HG03039 (cell line): Measurements from ENCODE around the gene HNRNPA1L2.
"Not testable (repeated sequence)": the region's sequence is repeated elsewhere in the genome, so short reads cannot be mapped to it uniquely, and the experiment has no call there.

Experiments
- ATAC-seq: cut with Tn5 transposase; IDR thresholded peaks from one replicate; pipeline ENCODE4 v1.9.1; 2021; ENCODE audit warnings: mild to moderate bottlenecking, moderate library complexity; ENCODE audit not compliant: unreplicated experiment

HNRNPA1L2 gene

GRCh38 chr13:52642131-52642530 is at the start of gene HNRNPA1L2:
HNRNPA1L2 (plus strand) TSS chr13:52642431; CDS start chr13:52642493, 62 bp downstream.
- no peak for ATAC-seq

- ATAC-seq = not testable (repeated sequence)
Observed at GRCh38 chr13:52593175-52593574, 49.1 kb upstream of the HNRNPA1L2 start.

GRCh38 chr13:52593812-52594211 is 48.4 kb upstream of the HNRNPA1L2 start:
- ATAC-seq = not testable (repeated sequence)

- ATAC-seq = not testable (repeated sequence)
Observed at GRCh38 chr13:52594295-52594694, 47.9 kb upstream of the HNRNPA1L2 start.

- ATAC-seq = no peak
Observed at GRCh38 chr13:52597676-52598075, 44.6 kb upstream of the HNRNPA1L2 start.

- ATAC-seq = peak; percentile 7
Observed at GRCh38 chr13:52599037-52599847, 43.0 kb upstream of the HNRNPA1L2 start.

- ATAC-seq = peak; percentile 46
Observed at GRCh38 chr13:52599848-52600603, 42.2 kb upstream of the HNRNPA1L2 start.

- no peak for ATAC-seq
Observed at GRCh38 chr13:52600666-52601065, 41.6 kb upstream of the HNRNPA1L2 start.

- not testable (repeated sequence) for ATAC-seq
Observed at GRCh38 chr13:52603316-52603715, 38.9 kb upstream of the HNRNPA1L2 start.

GRCh38 chr13:52606126-52606525 is 36.1 kb upstream of the HNRNPA1L2 start:
- not testable (repeated sequence) for ATAC-seq

- not testable (repeated sequence) for ATAC-seq
Observed at GRCh38 chr13:52606795-52607194, 35.4 kb upstream of the HNRNPA1L2 start.

GRCh38 chr13:52608184-52608583 is 34.0 kb upstream of the HNRNPA1L2 start:
- not testable (repeated sequence) for ATAC-seq

GRCh38 chr13:52609013-52609606 is 33.1 kb upstream of the HNRNPA1L2 start:
- peak; percentile 49 for ATAC-seq

- not testable (repeated sequence) for ATAC-seq
Observed at GRCh38 chr13:52610158-52610557, 32.1 kb upstream of the HNRNPA1L2 start.

- ATAC-seq = no peak
Observed at GRCh38 chr13:52615134-52615801, 27.0 kb upstream of the HNRNPA1L2 start.

GRCh38 chr13:52615812-52616211 is 26.4 kb upstream of the HNRNPA1L2 start:
- ATAC-seq = no peak

GRCh38 chr13:52617070-52618060 is 24.9 kb upstream of the HNRNPA1L2 start:
- peak; percentile 95 for ATAC-seq

GRCh38 chr13:52631083-52631690 is 11.0 kb upstream of the HNRNPA1L2 start:
- ATAC-seq = peak; percentile 59

GRCh38 chr13:52638666-52639328 is 3.4 kb upstream of the HNRNPA1L2 start:
- no peak for ATAC-seq
